Measurements from ENCODE around the gene SLC25A44.
"Not testable (repeated sequence)": the region's sequence is repeated elsewhere in the genome, so short reads cannot be mapped to it uniquely, and the experiment has no call there.

Gene SLC25A44

GRCh38 chr1:156212130-156212529 lies 18.2 kb downstream of the SLC25A44 start:
- no peak for DNase-seq

DNA sequence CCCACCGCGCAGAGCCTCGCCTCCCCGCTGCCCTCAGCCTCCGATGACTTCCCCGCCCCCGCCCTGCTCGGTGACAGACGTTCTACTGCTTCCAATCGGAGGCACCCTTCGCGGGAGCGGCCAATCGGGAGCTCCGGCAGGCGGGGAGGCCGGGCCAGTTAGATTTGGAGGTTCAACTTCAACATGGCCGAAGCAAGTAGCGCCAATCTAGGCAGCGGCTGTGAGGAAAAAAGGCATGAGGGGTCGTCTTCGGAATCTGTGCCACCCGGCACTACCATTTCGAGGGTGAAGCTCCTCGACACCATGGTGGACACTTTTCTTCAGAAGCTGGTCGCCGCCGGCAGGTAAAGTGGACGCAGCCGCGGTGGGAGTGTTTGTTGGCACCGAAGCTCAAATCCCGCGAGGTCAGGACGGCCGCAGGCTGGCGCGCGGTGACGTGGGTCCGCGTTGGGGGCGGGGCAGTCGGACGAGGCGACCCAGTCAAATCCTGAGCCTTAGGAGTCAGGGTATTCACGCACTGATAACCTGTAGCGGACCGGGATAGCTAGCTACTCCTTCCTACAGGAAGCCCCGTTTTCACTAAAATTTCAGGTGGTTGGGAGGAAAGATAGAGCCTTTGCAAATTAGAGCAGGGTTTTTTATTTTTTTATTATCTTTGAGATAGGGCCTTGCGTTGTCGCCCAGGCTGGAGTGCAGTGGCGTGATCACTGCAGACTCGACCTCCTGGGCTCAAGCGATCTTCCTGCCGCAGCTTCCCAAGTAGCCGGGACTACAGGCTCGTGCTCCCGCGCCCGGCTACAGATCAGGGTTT lies 19.1 kb downstream of the SLC25A44 start, which contains the start of gene PMF1:
Gene PMF1, plus strand, starts transcription at position 175 of the 811 bp plus-strand sequence. Its CDS starts 9 bp downstream, at position 184.
- DNase-seq, result peak; percentile 99

DNA sequence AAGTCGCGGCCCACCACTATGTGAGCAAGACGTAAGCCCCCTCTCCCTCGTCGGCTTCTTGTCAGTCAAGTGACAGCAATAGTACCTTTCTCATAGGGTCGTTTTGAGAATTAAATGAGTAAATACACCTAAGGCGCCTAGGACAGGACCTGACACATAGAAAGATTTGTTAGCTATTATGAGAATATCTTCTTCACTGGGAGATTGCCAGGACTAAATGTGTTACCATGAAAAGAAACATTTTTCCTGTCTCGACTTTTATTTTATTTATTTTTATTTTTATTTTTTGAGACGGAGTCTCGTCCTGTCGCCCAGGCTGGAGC lies 19.7 kb downstream of the SLC25A44 start:
- DNase-seq, result no peak

DNA sequence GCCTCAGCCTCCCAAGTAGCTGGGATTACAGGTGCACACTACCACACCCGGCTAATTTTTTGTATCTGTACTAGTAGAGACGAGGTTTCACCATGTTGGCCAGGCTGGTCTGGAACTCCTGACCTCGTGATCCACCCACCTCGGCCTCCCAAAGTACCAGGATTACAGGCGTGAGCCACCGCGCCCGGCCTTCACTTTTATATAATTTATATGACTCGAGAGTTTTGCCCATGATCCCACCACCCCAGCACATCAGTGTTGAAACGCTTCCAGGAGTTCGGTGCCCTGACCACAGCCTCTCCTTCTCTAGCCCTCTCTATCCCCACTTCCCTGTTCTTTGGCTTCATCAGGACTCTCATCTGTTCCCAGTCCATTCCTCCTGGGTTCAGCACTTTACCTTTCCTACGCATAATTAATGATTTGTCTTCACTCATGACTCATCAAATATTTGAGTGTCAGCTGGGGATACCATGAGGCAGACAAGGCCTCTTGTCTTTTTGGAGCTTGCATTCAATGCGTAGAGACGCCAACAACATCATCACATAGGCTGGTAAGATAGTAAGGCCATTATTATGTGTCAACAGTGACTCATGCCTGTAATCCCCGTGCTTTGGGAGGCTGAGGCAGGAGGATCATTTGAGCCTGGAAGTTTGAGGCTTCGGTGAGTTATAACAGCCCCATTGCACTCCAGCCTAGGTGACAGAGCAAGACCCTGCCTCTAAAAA lies 20.3 kb downstream of the SLC25A44 start:
- DNase-seq, result peak; percentile 50

DNA sequence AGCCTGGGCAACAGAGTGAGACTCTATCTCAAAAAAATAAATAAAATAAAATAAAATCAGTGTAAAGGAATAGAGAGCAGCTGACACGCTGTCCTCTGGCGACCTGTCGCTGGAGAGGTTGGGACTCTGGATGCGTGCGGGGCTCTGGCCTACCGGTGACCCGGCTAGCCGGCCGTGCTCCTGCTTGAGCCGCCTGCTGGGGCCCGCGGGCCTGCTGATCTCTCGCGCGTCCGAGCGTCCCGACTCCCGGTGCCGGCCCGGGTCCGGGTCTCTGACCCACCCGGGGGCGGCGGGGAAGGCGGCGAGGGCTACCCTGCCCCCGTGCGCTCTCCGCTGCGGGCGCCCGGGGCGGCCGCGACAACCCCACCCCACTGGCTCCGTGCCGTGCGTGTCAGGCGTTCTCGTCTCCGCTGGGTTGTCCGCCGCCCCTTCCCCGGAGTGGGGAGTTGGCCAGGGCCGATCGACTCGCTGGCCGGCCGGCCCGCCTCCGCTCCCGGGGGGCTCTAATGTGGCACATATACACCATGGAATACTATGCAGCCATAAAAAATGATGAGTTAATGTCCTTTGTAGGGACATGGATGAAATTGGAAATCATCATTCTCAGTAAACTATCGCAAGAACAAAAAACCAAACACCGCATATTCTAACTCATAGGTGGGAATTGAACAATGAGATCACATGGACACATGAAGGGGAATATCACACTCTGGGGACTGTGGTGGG lies 22.6 kb downstream of the SLC25A44 start:
- DNase-seq, result not testable (repeated sequence)

DNA sequence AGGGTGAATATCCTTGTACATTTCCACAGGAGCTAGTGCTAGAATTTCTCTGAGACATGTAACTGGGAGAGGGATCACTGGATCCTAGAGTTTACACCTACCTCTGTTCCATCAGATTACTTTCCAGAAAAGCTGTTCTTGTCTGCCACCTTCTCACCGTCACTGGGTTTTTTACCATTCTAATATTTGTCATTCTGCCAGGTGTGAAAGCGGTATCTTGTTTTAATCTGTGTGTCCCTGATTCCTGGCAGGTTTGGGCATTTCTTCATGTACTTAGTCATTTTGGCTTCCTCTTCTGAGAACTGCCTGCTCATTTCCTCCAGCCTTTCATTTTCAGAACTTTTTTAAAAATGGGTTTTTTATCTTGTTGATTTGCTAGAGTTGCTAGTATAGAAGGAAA lies 24.0 kb downstream of the SLC25A44 start:
- DNase-seq, result peak; percentile 52

GRCh38 chr1:156220226-156220625 lies 26.3 kb downstream of the SLC25A44 start:
- no peak for DNase-seq

- DNase-seq, result peak; percentile 41
Observed at GRCh38 chr1:156221986-156222692, 28.2 kb downstream of the SLC25A44 start.

DNA sequence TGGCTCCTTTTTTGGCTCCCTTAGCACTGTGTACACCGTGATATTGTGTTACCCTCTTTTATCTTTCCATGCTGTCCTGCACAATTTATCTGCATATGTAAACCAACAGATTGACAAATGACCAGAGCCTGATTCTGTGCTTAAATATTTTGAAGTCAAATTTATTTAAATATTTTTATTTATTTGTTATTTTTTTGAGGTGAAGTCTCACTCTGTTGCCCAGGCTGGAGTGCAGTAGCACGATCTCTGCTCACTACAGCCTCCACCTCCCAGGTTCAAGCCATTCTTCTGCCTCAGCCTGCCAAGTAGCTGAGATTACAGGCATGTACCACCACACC lies 31.7 kb downstream of the SLC25A44 start:
- peak; percentile 4 for DNase-seq

DNA sequence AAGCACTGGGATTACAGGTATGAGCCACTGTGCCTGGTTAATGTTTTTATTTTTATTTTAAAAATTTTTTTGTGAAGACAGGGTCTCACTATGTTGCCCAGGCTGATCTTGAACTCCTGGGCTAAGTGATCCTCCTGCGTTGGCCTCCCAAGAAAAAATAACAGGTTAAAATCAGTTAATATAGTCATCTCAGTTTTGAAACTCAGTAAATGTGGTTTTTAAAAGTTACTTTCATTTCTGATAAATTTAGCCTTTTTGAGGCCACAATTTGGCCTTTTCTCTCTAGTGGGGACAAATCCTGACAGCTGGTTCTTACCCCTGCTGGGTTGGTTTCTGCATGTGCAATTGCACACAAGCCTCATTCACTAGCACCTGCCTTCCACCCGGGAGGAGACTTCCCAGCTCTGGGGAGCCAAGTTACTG lies 32.2 kb downstream of the SLC25A44 start:
- DNase-seq, result peak; percentile 55

- no peak for DNase-seq
Observed at GRCh38 chr1:156226782-156227181, 32.9 kb downstream of the SLC25A44 start.

- DNase-seq, result no peak
Observed at GRCh38 chr1:156228501-156228900, 34.6 kb downstream of the SLC25A44 start.

DNA sequence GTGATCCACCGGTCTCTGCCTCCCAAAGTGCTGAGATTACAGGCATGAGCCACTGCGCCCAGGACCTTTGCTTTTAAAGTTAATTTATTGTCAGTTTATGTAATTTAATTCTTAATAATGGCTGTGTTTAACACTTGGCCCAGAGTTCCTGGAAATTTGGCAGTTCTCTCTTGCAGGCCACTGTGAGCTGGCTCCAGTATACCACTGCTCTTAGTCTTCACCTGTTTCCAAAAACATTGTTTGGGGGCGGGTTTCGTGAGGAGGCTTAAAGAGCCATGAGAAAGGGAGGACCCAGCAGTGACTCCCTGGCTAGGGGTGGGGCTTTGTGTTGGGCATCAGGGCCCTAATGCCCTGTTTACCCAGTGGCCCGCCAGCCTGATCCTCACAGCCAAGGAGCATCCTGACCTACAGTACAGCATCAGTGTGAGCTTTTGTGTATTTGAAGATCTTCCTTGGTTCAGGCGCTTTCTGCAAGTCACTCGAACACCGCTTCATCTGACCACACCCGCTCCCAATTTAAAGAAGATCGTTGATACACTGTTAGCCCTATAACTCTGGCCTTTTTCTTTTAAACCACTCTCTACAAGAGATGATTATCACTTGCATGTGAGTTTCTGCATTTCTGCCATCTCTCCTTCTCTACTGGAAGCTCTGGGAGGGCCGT lies 36.0 kb downstream of the SLC25A44 start:
- DNase-seq, result no peak

- no peak for DNase-seq
Observed at GRCh38 chr1:156230473-156230837, 36.6 kb downstream of the SLC25A44 start.

DNA sequence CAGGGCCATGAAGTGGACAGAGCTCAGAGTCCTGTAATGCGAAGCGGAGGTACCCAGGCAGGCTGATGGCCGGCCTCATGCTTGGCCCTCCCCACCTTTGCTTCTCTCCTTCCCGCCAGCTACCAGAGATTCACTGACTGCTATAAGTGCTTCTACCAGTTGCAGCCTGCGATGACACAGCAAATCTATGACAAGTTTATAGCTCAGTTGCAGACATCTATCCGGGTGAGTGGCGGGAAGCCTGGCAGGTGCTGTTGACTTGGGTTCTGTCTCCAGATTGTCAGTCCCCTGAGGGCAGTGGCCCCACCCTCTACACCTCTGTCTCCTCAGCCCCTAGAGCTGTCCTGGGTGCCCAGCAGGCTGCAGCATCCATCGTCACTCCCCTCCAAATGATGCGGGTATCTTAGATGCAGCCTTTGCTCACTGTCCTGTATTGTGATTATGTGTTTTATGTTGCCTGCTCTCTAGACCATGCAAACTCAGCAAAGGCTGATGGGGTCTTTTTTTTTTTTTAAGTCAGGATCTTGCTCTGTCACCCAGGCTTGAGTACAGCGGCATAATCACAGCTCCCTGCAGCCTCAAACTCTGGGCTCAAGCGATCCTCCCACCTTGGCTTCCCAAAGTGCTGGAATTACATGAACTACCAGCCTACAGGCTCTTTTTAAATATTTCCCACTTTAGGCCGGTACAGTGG lies 38.4 kb downstream of the SLC25A44 start:
- DNase-seq, result no peak

- DNase-seq, result no peak
Observed at GRCh38 chr1:156233426-156234127, 39.7 kb downstream of the SLC25A44 start.

DNA sequence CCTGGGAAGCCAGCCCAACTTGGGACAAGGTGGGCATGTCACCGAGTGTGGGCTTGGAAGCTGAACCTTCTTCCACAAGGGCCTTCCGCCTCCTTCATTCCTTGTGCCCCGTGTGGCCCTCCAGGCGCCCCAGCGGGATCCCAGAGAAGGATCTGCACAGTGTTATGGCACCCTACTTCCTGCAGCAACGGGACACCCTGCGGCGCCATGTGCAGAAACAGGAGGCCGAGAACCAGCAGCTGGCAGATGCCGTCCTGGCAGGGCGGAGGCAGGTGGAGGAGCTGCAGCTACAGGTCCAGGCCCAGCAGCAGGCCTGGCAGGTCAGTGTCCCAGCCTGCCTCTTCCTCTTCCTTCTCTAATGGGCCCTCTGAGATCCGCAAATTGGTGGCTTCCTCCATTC lies 42.3 kb downstream of the SLC25A44 start:
- DNase-seq, result no peak

DNA sequence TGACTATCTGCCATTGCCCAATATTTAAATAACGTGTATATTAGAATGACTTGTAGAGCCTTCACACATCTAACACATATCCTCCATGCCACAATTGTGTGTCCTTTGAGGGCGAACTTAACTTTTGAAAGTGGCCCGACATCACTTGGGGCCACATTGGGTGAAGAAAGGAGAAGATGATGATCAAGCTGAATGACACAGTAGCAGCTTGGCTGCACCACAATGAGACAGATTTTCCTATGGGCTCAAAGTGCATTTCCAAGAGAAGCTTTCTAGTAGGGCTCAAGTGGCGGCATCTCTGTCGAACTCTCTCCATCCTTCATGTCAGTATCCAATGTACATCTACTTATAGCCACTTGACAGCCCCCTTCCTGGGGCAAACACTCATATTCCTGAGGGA lies 44.3 kb downstream of the SLC25A44 start:
- DNase-seq, result no peak

GRCh38 chr1:156241311-156241811 lies 47.5 kb downstream of the SLC25A44 start:
- DNase-seq, result no peak

DNA sequence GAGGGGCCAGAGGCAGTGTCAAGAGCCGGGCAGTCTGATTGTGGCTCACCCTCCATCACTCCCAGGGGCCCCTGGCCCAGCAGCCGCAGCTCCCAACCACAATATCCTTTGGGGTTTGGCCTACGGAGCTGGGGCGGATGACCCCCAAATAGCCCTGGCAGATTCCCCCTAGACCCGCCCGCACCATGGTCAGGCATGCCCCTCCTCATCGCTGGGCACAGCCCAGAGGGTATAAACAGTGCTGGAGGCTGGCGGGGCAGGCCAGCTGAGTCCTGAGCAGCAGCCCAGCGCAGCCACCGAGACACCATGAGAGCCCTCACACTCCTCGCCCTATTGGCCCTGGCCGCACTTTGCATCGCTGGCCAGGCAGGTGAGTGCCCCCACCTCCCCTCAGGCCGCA lies 48.0 kb downstream of the SLC25A44 start, which contains the start of gene BGLAP:
Gene BGLAP, plus strand, starts transcription at position 259 of the 400 bp plus-strand sequence. Its CDS starts 48 bp downstream, at position 307.
- no peak for DNase-seq

GRCh38 chr1:156242738-156243137 lies 48.8 kb downstream of the SLC25A44 start:
- no peak for DNase-seq

All from stimulated activated CD4-positive, alpha-beta T cell treated with anti-CD3 and anti-CD28 coated beads, Interleukin-15, amount 100 ng/mL, for 24 hours (primary cell).